ENCODE measurements around the gene TSR3.
A peak's percentile ranks its signal among the peaks of the same experiment; 100 is the strongest.

The TSR3 gene

DNA sequence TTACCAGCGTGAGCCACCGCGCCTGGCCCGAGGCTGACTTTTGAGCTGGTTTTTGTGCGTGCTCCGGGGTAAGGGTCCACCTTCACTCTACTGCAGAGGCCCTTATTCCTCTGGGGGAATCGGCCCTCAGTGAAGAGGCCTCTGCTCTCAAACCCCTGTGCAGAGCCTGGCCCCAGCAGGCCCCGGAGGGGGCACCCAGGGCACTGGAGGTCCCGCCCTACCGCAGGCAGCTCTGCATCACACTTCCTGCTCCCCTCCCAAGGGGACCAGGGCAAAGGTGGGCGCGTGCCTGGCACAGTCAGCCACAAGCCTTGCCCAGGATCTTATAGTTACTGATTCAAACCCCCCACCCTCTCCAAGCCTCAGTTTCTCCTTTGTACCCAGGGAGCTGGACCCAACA is 45.9 kb downstream of the TSR3 start:
- TF ChIP-seq ZFX (IDR thresholded peaks at IDR 0.05; ENCODE audit: borderline replicate concordance): no peak
- TF ChIP-seq, protein P1, sequence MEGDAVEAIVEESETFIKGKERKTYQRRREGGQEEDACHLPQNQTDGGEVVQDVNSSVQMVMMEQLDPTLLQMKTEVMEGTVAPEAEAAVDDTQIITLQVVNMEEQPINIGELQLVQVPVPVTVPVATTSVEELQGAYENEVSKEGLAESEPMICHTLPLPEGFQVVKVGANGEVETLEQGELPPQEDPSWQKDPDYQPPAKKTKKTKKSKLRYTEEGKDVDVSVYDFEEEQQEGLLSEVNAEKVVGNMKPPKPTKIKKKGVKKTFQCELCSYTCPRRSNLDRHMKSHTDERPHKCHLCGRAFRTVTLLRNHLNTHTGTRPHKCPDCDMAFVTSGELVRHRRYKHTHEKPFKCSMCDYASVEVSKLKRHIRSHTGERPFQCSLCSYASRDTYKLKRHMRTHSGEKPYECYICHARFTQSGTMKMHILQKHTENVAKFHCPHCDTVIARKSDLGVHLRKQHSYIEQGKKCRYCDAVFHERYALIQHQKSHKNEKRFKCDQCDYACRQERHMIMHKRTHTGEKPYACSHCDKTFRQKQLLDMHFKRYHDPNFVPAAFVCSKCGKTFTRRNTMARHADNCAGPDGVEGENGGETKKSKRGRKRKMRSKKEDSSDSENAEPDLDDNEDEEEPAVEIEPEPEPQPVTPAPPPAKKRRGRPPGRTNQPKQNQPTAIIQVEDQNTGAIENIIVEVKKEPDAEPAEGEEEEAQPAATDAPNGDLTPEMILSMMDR (IDR thresholded peaks at IDR 0.05): no peak
- no peak overlapping the region for H3K27ac ChIP-seq

DNA sequence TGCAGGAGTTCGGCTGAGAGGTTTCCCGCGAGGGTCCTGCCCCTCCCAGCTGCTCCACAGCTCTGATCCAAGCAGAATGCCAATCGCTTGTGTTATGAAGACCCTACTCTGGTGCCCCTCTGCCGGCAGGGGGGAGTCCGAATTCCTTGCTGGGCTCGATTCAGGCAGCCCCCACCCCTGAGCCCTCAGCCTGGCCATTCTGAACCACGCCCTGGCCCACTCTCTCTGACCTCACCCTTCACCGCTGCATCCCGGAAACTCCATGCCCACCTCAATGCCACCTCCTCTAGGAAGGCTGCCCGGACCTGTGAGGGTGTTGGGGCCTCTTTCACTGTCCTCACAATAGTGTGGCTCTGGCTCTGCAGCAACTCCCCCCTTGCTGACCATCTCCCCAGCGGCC is 50.1 kb downstream of the TSR3 start:
- TF ChIP-seq, protein P1 (IDR thresholded peaks at IDR 0.05): no peak
- TF ChIP-seq ZFX (IDR thresholded peaks at IDR 0.05; ENCODE audit: borderline replicate concordance): no peak
- no peak overlapping the region for H3K27ac ChIP-seq

DNA sequence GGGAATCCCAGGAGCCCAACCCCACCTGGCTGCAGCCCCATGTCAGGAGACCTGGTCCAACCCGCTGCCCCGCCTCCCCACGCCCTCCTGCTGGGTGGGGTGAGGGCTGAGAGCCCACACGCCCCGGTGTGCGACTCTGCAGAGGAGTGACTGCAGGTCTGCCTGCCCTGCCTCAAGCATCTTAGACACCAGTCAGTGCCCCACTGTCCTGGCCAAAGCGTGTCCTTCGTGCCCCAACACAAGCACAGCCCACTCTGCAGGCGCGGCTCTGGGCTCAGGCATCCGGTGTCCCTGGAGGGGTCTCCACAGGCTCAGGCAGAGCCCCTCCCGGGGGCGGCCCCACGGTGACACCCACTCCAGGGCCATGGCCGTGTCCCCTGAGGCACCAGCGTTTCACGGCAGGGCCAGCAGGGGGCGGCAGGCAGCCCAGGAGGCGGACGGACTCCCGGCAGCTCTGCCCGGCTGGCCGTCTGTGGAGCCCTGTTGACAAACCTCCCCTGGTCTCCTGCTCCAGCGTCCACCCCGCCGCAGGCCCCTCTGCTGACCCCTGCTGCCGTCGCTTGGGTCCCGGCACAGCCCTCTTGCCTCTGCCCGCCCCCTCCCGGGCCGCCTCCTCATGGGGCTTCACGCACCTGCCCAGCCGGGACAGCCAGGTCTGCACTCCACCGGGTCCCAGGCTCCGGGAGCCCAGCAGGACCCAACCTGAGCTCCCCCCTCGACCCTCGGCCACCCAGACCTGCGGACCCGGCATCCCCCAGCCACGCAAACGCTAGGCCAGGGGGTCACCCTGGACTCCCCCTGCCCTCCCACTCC is 50.8 kb downstream of the TSR3 start:
- TF ChIP-seq, protein P1 (IDR thresholded peaks at IDR 0.05): peak; percentile 97
- TF ChIP-seq ZFX (IDR thresholded peaks at IDR 0.05; ENCODE audit: borderline replicate concordance): no peak
- peak overlapping the region; percentile 24; the same call in 1 of the 2 replicates for H3K27ac ChIP-seq

DNA sequence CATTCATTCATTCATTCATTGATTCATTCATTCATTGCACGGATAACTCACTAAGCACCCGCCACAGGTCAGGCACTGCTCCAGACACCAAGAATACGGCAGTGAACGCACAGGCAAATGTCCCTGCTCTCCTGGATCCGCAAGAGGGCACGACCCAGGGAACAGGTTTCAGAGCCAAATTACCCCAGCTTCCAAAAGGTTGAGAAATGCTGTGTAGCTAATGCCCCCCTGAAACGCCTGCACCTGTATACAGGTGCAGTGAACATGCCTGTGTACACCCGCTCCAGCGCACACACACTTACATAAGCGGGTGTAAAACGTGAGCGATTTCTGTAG is 51.8 kb downstream of the TSR3 start:
- TF ChIP-seq, protein P1 (IDR thresholded peaks at IDR 0.05): no peak
- TF ChIP-seq ZFX (IDR thresholded peaks at IDR 0.05; ENCODE audit: borderline replicate concordance): no peak
- peak overlapping the region; percentile 24 for H3K27ac ChIP-seq

All from 22Rv1 (cell line).